ENCODE data around the gene LETM1.

LETM1 gene

DNA sequence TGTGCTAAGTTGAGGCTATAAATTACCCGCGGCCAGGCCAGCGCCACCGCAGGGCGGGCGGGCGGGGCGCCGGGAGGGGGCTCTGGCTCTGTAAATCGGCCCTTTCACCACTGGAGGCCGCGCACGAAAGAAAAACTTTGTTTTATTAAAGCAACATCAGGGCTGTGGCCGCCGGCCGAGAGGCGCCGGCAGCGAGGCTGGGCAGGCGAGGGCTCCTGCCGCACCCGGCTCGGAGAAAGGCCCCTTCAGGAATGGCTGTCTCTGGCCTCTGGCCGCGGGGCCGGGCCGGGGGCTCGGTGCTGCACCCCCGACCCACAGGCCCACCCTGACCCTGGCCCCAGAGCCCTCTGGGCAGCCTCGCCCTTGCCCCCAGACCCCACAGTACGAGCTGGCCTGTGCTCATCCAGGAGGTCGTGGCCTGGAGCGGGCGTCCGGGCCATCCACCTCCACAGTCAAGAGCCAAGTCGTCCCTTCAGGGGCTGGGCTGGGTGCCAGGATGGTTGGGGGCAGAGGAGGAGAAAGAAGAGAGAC is 92.3 kb downstream of the LETM1 start:
- TF ChIP-seq, protein P1, sequence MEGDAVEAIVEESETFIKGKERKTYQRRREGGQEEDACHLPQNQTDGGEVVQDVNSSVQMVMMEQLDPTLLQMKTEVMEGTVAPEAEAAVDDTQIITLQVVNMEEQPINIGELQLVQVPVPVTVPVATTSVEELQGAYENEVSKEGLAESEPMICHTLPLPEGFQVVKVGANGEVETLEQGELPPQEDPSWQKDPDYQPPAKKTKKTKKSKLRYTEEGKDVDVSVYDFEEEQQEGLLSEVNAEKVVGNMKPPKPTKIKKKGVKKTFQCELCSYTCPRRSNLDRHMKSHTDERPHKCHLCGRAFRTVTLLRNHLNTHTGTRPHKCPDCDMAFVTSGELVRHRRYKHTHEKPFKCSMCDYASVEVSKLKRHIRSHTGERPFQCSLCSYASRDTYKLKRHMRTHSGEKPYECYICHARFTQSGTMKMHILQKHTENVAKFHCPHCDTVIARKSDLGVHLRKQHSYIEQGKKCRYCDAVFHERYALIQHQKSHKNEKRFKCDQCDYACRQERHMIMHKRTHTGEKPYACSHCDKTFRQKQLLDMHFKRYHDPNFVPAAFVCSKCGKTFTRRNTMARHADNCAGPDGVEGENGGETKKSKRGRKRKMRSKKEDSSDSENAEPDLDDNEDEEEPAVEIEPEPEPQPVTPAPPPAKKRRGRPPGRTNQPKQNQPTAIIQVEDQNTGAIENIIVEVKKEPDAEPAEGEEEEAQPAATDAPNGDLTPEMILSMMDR (IDR thresholded peaks at IDR 0.05; ENCODE audit: insufficient read depth, low read length, poor library complexity, severe bottlenecking), result no peak
- no peak for DNase-seq (ENCODE audit: extremely low read depth, insufficient read length)
- no peaks in the 10 kb centered on the region for H3K36me3 ChIP-seq (ENCODE audit: control insufficient read depth, insufficient read depth, low read length)
- no peaks in the 10 kb centered on the region; the same call in 1 of the 2 replicates for H3K27me3 ChIP-seq (replicated peaks; ENCODE audit: control insufficient read depth, insufficient read depth, low read length)
- H3K4me3 ChIP-seq (replicated peaks; ENCODE audit: low read depth, low read length), result no peak overlapping the region

DNA sequence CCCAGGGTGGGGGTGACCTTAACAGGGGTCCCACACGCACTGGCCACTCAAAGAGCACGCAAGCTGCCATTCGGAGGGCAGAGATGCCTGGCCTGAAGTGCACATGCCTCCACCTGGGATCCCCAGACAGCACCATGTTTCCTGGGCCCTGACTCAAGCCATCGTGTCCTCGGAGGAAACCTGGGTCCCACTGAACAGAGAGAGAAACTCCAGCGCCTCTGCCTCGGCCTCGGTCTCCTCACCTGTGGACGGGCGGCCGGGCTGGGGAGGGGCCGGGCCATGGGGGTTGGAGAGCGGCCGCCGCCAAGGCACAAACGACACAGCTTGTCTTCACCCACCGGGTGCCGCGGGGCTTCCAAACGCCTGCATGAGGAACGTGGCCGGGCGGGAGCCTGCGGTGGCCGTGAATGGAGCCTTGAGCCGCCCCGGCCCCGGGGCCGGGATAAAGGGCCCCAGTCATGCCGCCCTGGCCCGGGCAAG is 92.8 kb downstream of the LETM1 start:
- H3K27me3 ChIP-seq (replicated peaks; ENCODE audit: control insufficient read depth, insufficient read depth, low read length), result no peaks in the 10 kb centered on the region; the same call in 1 of the 2 replicates
- DNase-seq (ENCODE audit: extremely low read depth, insufficient read length), result no peak
- TF ChIP-seq, protein P1 (IDR thresholded peaks at IDR 0.05; ENCODE audit: insufficient read depth, low read length, poor library complexity, severe bottlenecking), result no peak
- H3K4me3 ChIP-seq (replicated peaks; ENCODE audit: low read depth, low read length), result no peak overlapping the region
- H3K36me3 ChIP-seq (ENCODE audit: control insufficient read depth, insufficient read depth, low read length), result no peaks in the 10 kb centered on the region

DNA sequence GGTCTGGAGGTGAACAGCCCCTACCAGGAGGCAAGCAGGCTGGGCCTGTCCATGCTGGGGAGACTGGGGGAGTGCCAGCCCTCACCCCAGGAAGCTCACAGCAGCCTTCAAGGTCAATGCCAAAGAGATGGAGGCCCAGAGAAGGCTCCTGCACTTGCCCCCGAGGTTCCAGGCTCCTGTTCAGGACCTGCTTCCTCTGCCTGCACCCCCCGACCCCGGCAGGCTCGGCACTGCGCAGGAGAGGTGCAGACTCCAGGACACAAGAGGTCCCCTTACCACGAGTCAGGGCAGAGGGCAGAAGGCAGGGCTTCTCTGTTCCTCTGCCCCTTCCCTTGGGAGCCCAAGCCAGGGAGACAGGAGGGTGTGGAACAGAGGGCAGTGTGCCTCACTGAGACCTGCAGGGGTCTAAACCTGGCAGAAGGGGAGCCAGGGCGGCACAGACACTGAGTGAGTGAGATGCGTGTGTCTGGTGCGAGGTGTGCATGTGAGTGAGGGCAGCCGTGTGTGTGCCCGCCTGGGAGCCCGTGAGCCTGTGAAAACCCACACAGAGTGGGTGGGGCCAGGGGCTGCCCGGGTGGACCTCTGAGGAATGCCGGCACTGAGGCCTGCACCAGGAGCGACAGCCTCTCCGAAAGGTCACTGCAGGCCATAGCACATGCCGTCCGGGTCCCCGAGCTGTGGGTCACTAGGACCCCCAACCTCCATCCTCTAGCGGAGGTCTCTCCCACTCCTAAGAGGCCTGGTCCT is 93.5 kb downstream of the LETM1 start:
- Histone ChIP-seq H3K4me3 (replicated peaks; ENCODE audit: low read depth, low read length) (no peak overlapping the region), H3K36me3 (ENCODE audit: control insufficient read depth, insufficient read depth, low read length) (no peaks in the 10 kb centered on the region), H3K27me3 (replicated peaks; ENCODE audit: control insufficient read depth, insufficient read depth, low read length) (no peaks in the 10 kb centered on the region; the same call in 1 of the 2 replicates)
- TF ChIP-seq, protein P1 (IDR thresholded peaks at IDR 0.05; ENCODE audit: insufficient read depth, low read length, poor library complexity, severe bottlenecking), result no peak
- no peak for DNase-seq (ENCODE audit: extremely low read depth, insufficient read length)

All from GM06990 (cell line).